ENCODE results near the gene ACAN.

DNA sequence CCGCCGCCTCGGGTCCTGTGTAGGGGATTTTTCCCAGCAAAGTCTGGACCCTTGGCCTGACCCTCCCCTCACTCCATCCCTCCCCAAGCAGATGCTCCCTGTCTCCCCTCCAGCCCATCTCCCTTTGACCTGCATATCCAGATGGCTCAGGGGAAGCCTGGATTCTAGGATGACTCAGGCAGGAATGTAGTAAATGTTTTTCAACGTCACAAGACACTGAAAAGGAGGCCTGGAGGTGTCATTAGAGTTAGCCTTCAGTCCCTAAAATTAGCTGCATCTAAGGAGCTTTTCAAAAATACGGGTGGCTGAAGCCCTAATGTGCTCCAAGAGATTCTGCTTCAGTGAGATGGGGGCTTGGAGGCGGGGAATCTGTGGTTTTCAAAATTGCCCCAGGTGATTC, 7.2 kb downstream of the ACAN start:
- TF ChIP-seq RAD51 (IDR thresholded peaks at IDR 0.05) = no peak
- no peak for TF ChIP-seq POU2F2 (IDR thresholded peaks at IDR 0.05; ENCODE audit: borderline replicate concordance, low read depth, low read length)
- TF ChIP-seq, protein P1, sequence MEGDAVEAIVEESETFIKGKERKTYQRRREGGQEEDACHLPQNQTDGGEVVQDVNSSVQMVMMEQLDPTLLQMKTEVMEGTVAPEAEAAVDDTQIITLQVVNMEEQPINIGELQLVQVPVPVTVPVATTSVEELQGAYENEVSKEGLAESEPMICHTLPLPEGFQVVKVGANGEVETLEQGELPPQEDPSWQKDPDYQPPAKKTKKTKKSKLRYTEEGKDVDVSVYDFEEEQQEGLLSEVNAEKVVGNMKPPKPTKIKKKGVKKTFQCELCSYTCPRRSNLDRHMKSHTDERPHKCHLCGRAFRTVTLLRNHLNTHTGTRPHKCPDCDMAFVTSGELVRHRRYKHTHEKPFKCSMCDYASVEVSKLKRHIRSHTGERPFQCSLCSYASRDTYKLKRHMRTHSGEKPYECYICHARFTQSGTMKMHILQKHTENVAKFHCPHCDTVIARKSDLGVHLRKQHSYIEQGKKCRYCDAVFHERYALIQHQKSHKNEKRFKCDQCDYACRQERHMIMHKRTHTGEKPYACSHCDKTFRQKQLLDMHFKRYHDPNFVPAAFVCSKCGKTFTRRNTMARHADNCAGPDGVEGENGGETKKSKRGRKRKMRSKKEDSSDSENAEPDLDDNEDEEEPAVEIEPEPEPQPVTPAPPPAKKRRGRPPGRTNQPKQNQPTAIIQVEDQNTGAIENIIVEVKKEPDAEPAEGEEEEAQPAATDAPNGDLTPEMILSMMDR (IDR thresholded peaks at IDR 0.05 in 2 of 3, conservative IDR thresholded peaks at IDR 0.05 in 1 of 3; ENCODE audit: control insufficient read depth in 2 of 3, extremely low read depth in 1 of 3, insufficient read depth in 1 of 3, low read depth in 3 of 3, low read length in 3 of 3) = no peak
- no peak for TF ChIP-seq TAF1 (IDR thresholded peaks at IDR 0.05; ENCODE audit: borderline replicate concordance, low read depth, low read length)
- no peak for TF ChIP-seq TCF12 (IDR thresholded peaks at IDR 0.05; ENCODE audit: low read depth, low read length)
- no peak for TF ChIP-seq SP1 (IDR thresholded peaks at IDR 0.05; ENCODE audit: low read depth, low read length)

All from GM12878 (cell line).